ENCODE measurements around the gene ADIPOQ.
"Not testable (repeated sequence)": the region's sequence is repeated elsewhere in the genome, so short reads cannot be mapped to it uniquely, and the experiment has no call there.

The ADIPOQ gene

DNA sequence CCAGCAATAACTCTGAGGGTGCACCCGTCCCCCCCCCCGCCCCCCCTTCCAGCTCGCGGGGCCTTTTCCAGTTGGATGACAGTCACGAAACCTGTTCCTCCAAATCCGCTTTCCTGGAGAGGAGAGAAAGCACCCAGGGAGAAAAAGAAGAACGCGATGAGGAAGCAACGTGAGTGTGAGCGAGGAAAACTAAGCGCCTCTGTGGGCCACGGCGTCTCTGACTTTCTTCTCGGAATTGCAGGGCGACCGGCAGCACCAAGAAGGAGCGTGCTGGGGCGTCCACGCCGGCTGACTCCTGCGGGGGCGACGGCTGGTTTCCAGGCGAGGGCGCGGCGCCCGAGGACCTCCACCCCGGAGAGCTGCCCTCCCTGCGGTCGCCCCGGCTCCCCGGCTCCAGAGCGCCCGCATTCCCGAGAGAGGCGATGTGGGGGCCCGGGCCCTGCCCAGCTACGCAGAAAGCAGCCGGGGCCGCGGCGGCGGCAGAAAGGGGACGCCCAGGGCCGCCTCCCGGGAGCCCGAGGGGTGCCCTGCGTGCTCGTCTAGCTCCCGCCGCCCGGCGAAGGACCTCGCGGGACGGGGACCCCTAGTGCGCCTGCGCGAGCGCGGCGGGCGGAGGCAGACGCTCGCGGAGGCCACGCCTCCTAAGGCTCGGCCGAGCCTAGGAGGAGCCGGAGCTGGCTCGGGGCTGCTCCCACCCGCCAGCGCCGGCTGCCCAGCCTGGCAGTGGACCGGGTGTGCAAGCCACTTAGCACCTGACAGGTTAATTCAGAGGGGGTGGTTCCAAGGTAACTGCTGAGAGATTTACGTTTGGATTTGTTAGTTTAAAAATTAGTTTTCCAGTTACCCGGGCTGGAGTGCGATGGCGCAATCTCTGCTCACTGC is 15.3 kb upstream of the ADIPOQ start:
- peak; percentile 87 for DNase-seq (ENCODE audit: low spot score)

DNA sequence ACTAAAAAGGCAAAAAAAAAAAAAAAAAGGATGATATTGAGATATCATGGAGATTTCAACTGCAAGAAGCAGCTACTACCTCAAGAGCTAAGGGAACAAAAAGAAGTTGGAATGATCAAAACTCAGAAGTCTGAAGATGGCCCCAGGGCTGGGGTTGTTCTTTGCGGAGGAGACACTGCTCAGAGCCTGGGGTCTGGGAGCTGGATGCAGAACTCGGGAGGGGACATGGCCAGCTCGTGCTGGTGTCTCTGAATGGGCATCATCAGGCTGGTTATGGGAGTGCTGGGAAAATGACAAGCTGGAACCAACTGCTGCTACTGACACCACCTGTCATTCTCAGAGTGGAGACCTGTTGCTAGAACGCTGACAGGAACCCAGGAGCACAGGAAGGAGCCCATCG is 14.2 kb upstream of the ADIPOQ start:
- DNase-seq (ENCODE audit: low spot score), result no peak

DNA sequence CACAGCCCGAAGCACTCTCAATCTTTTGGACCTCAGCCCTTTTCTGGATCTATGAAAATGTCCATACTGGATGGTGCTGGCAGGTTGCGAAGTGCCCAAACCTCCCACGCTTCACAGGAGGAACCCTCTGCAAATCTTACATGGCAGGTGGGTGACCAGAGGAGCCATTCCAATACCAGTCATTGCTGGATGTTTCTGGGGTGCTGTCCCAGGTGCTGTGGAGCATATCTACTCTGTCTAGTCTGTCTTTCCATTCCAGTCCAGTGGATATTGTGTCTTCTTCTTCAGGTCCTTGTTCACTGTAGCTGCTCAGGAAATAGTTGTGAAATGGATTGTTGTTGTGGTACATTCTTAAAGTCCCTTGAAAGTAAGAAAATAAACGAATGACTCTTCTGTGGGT is 10.7 kb upstream of the ADIPOQ start:
- DNase-seq (ENCODE audit: low spot score), result no peak

DNA sequence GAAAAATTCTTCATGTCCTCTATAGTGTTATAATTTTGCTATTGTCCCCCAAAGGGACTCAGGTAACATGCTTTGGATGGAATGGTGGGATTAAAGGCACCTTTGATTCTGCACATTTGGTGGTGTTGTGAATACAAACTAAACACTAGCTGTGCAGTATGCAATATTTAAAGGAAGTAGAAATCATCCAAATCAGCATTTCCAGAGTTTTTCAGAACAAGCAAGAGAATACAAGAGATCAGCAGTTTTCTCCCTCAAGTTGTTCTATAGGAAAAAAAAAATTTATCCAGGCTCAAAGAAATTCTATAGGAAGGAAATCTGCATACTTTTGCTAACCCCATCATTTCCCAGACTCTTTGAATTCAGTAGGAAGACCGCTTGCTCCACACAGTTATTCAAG is 10.2 kb upstream of the ADIPOQ start:
- DNase-seq (ENCODE audit: low spot score), result no peak

DNA sequence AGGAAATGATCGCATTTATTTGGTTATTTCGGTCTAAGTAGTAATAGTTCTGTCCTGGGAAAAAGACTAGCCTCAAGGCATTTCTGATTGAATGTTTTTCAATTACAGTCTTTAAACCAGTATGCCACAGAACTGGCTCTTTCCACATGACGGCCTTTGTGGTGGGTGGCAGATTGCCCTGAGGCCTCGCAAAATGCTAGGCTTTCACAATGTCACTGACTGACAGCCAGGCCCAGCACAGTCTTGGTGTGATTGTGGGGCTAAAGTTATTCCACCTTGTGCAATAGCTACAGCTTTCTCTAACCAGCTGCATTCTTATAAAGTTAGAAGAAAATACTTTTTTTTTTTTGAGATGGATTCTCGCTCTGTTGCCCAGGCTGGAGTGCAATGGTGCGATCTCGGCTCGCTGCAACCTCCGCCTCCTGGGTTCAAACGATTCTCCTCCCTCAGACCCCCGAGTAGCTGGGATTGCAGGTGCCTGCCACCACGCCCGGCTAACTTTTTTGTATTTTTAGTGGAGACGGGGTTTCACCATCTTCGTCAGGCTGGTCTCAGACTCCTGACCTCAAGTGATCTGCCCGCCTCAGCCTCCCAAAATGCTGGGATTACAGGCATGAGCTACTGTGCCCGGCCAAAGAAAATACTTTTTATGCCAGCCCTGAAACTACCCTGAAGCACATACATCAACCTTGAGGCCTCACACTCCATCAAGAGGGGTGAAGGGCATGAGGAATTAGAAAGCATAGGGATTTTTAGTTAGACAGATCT is 2.5 kb upstream of the ADIPOQ start:
- no peak for DNase-seq (ENCODE audit: low spot score)

DNA sequence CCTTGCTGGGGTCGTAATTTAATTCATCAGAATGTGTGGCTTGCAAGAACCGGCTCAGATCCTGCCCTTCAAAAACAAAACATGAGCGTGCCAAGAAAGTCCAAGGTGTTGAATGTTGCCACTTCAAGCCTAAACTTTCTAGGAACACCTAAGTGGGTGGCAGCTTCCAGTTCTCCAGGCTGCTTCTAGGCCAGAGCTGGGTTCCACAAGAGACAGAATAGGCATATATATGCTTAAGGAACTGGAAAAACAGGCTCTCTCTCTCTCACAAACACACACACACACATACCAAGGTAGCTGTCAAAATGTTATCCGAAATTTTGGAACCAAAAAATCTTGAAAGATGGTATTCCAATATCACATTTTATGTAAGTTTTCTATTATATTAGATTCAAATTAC is 890 bp upstream of the ADIPOQ start:
- no peak for DNase-seq (ENCODE audit: low spot score)

DNA sequence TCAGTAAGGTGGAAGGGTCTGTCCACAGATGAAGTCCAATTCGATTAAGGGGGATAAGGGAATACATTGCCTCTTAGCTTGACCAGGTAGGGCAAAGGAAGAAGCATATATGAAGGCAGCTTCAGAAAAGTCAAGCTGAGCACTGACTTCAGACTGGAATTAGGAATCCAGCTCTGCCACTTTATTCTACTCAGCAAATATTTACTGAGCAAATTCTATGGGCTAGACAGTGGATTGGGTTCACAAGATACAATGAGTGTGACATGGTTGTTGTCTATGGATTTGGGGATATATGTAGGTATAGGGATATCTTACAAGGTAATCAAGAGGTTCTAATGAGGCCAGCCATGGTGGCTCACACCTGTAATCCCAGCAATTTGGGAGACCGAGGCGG is 526 bp downstream of the ADIPOQ start:
- no peak for DNase-seq (ENCODE audit: low spot score)

DNA sequence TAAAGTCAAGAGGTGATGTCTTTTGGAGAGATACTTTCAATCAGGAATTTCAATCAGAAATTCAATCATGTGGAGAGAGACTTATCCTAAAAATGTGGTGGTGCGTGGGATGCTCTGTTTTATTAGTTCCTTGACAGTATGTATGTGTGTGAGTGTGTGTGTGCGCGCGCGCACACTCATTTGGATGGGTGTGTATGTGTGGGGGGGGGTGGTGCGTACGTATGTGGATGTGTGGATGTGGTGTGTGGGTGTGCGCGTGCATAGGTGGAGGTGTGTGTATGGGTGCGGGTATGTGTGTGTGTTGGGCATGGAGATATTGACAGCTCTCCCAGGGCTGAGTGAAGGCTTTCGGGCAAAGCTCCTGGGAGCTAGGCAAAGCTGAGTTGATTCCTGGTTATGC is 2.4 kb downstream of the ADIPOQ start:
- DNase-seq (ENCODE audit: low spot score), result no peak

DNA sequence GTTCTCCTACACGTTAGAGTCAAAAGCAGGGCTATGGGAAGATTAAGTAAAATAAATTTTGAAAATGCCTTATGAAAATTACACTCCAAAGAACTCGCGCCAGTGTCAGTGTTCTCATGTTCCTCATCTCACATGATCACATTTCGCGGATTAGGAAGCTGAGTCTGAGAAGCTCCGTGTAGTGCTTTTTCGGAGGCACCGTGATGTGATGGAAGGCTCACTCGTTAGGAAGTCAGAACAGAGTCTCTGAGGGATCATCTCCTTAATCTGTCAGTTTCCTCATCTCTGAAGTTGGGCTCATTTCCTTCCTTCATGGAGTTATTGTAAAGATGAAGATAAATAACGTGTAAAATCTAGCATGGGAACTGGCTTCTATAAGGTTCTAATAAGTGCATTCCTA is 3.2 kb downstream of the ADIPOQ start:
- no peak for DNase-seq (ENCODE audit: low spot score)

DNA sequence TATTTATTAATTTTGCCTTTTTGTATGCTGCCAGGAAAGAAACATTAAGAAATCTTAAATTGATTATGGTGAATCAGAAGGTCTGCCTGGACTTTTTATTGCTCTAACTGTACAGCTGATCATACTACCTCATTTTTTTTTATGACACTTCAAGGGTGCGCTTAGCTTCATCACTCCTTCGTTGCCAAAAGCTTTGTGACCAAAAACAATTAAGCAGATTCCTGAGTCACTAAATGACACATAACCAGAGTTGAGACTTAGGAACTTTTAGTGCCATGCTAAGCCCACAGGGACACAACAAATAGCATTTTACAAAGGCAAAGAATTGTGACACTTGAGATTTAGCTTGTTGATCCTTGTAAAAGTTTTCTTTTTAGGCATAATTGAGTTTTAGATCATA is 4.9 kb downstream of the ADIPOQ start:
- no peak for DNase-seq (ENCODE audit: low spot score)

DNA sequence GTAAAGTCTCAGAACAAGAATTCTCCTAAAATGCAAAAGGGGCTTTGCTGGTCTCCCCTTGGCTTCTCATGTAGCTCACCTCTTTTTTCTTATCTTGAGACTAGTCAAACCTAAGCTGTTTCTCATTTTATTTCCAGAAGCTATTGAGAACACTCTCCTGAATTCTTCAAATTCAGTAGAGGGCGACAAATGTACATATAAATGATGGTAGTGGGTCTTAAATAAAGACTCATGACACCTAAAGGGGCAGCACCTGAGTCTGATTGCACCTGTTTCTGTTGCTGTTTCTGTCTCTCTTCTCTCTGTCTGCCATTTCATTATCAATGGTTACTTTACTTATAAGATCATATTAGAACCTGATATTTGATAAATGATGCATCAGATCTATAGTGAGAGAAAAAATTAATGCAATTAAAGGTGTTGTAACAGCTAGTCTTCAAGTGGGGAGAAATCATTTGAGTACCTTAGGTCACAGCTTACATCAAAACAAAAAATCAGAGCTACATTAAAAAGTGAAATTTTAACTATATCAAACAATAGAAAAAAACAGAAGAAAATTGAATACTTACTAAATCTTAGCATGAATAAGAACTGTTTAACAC is 7.0 kb downstream of the ADIPOQ start:
- DNase-seq (ENCODE audit: low spot score), result peak; percentile 75

DNA sequence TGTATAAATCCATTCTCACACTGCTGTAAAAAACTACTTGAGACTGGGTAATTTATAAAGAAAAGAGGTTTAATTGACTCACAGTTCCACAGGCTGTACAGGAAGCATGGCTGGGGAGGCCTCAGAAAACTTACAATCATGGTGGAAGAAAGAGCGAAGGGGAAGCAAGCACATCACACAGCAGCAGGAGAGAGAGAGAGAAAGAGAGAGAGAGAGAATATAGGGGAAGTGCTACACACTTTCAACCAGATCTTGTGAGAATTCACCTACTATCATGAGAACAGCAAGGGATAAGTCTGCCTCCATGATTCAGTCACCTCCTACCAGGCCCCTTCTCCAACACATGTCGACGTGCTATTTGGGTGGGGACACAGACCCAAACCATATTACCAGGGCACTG is 9.3 kb downstream of the ADIPOQ start:
- not testable (repeated sequence) for DNase-seq (ENCODE audit: low spot score)

DNA sequence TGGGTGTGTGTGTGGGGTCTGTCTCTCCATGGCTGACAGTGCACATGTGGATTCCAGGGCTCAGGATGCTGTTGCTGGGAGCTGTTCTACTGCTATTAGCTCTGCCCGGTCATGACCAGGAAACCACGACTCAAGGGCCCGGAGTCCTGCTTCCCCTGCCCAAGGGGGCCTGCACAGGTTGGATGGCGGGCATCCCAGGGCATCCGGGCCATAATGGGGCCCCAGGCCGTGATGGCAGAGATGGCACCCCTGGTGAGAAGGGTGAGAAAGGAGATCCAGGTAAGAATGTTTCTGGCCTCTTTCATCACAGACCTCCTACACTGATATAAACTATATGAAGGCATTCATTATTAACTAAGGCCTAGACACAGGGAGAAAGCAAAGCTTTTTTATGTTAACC is 10.5 kb downstream of the ADIPOQ start:
- no peak for DNase-seq (ENCODE audit: low spot score)

DNA sequence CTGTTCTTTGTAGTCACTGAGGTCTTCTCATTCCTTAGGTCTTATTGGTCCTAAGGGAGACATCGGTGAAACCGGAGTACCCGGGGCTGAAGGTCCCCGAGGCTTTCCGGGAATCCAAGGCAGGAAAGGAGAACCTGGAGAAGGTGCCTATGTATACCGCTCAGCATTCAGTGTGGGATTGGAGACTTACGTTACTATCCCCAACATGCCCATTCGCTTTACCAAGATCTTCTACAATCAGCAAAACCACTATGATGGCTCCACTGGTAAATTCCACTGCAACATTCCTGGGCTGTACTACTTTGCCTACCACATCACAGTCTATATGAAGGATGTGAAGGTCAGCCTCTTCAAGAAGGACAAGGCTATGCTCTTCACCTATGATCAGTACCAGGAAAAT is 11.6 kb downstream of the ADIPOQ start:
- DNase-seq (ENCODE audit: low spot score), result no peak

DNA sequence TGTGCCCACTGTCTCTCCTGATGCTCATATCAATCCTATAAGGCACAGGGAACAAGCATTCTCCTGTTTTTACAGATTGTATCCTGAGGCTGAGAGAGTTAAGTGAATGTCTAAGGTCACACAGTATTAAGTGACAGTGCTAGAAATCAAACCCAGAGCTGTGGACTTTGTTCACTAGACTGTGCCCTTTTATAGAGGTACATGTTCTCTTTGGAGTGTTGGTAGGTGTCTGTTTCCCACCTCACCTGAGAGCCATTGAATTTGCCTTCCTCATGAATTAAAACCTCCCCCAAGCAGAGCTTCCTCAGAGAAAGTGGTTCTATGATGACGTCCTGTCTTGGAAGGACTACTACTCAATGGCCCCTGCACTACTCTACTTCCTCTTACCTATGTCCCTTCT is 12.4 kb downstream of the ADIPOQ start:
- DNase-seq (ENCODE audit: low spot score), result no peak

DNA sequence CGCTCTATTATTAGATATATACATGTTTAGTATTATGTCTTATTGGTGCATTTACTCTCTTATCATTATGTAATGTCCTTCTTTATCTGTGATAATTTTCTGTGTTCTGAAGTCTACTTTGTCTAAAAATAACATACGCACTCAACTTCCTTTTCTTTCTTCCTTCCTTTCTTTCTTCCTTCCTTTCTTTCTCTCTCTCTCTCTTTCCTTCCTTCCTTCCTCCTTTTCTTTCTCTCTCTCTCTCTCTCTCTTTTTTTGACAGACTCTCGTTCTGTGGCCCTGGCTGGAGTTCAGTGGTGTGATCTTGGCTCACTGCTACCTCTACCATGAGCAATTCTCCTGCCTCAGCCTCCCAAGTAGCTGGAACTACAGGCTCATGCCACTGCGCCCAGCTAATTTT is 15.2 kb downstream of the ADIPOQ start:
- no peak for DNase-seq (ENCODE audit: low spot score)

DNA sequence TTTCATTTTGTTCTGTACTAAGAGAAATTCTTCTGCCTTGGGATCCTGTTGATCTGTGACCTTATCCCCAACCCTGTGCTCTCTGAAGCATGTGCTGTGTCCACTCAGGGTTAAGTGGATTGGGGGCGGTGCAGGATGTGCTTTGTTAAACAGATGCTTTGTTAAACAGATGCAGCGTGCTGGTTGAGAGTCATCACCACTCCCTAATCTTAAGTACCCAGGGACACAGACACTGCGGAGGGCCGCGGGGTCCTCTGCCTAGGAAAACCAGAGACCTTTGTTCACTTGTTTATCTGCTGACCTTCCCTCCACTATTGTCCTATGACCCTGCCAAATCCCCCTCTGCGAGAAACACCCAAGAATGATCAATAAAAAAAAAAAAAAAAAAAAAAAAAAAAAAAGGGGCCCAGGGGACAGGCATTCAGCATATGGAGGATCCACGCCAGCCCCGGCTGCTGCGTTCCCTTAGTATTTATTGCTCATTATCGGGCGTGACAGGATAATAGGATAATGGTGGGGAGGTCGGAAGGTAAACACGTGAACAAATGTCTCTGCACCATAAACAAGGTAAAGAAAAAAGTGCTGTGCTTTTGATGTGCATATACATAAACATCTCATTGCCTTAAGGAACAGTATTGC is 22.8 kb downstream of the ADIPOQ start:
- DNase-seq (ENCODE audit: low spot score), result not testable (repeated sequence)

DNA sequence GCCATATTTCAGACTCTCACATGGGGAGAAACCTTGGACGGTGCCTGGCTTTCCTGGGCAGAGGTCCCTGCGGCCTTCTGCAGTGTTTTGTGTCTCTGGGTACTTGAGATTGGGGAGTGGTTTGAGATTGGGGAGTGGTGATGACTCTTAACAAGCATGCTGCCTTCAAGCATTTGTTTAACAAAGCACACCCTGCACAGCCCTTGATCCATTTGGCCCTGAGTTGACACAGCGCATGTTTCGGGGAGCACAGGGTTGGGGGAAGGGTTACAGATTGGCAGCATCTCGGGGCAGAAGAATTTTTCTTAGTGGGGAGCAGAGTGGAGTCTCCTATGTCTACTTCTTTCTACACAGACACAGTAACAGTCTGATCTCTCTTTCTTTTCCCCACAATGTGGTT is 23.6 kb downstream of the ADIPOQ start:
- DNase-seq (ENCODE audit: low spot score), result not testable (repeated sequence)

DNA sequence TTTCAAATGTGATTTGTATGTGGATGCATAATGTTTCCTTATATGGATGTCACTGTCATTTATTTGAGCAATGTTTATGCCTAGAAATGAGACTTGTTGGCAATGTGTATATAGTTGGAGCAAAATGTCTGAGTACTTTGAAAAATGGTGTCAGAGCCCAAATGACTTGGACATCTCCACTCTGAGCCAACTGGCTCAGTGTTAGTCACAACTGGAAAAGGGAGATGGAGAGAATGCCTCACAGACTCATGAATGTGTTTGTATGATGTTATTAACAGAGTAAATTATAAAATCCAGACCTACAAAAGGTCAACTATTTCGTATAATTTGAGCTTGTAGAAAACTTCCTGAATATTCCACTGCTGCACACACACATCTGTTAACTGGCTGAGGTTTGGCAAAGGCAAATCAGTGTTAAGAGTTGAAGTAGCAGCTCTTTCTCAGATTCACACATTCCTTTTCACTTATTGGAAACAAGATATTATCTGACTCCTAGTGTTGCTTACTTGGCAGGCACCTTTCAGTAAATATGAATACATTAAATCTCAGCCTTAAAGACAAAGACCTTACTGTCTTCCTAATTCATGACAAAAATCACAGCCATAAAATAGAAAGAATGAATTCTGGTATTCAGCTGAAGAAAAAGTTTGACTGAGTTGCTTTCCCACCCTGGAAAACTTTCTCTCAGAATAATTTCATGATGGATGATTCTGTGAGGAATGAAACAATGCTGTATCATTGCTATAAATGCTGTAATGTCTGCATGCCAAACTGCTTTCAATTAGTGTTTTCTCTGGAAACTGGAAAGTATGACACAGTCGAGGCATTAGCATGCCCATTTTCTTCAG is 27.0 kb downstream of the ADIPOQ start:
- DNase-seq (ENCODE audit: low spot score), result no peak

DNA sequence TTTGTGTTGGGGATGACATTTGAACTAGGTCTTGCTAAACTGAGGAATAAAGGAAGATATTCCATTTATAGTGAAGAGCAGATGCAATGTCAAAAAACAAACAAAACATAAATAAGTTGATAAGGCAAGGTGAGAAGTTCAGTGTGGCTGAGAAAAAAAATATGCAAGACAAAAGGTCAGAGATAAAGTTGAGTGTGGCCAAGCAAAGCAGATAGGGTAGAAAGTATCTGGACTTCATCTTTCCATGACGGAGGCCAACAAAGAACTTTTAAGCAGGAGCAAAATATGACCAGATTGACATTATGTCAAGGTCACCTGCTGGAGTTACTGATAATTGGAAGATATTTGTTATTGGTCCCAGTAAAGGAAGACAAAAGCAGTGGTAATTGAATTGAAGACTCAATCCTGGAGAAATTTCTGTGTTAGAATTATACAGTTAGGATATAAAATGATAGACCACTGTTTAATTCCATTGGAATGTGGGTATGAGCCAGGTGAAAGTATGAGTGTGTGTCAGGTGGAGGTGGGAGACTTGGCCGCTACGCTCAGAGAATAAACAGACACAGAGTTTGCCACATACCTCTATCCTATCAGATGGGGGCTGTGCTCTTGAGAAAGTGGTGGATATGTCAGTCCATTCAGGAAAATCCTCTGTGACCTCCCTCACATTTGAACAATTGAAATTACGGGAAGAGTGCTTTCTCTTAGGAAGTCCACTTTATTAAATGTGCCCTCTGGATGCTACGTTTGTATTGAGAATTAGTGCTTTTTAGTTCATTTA is 28.1 kb downstream of the ADIPOQ start:
- DNase-seq (ENCODE audit: low spot score), result no peak

DNA sequence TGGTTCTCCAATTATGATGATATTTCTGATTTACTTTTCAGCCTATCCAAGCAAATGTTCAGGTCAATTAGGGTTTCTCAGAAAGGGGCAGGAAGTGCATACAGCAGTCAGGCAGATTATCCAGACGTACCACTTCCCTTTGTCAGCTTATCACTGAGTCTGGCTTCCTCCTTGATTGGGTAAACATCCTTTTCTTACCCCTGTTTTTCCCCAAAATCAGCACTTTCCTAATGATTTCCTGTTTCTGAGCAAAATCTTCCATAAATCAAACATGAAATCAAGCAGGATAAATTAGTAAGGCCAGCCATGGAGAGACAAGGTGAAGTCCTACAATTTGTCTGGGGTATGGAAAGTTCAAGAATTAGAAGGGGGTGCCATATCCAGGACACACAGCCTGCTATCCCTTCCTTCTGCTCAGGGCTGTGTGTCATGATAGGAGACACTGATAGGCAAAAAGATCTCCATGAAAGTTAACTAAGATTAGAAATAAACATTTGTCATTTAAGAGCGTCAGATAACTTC is 29.0 kb downstream of the ADIPOQ start:
- DNase-seq (ENCODE audit: low spot score), result peak; percentile 35

Data from CD4-positive, alpha-beta T cell treated with Interleukin-2 at 100 ng/mL for 4 hours (primary cell).